Endodermal cell (in vitro differentiated cells): Measurements from ENCODE around the gene CHI3L1. TPM values are rescaled to one million over a fixed set of nuclear protein-coding genes. Genes with fewer than 3 reads are reported as not detected.

Experiments
- DNase-seq: peaks from one replicate; pipeline ENCODE4 v3.0.0-alpha.2; 2017
- H3K27ac ChIP-seq: 2 replicates; pipeline ENCODE4 v1.5.1; 2013; ENCODE audit warnings: mild to moderate bottlenecking, low read depth, low read length, moderate library complexity
- H3K27me3 ChIP-seq: 2 replicates; pipeline ENCODE4 v1.6.1; 2013; ENCODE audit warnings: mild to moderate bottlenecking, low read length, moderate library complexity; ENCODE audit not compliant: insufficient read depth, control insufficient read depth, poor library complexity, severe bottlenecking
- H3K36me3 ChIP-seq: 2 replicates; pipeline ENCODE4 v1.7.0; 2013; ENCODE audit warnings: mild to moderate bottlenecking, low read length, moderate library complexity; ENCODE audit not compliant: control insufficient read depth, insufficient read depth
- H3K4me1 ChIP-seq: one replicate; pipeline ENCODE4 v1.7.0; 2013; ENCODE audit warnings: low read length; ENCODE audit not compliant: control insufficient read depth, insufficient read depth
- H3K4me3 ChIP-seq: 2 replicates; pipeline ENCODE4 v1.5.1; 2013; ENCODE audit warnings: mild to moderate bottlenecking, low read length, moderate library complexity
- H3K9ac ChIP-seq: 2 replicates; pipeline ENCODE4 v1.6.1; 2013; ENCODE audit warnings: mild to moderate bottlenecking, low read length, moderate library complexity; ENCODE audit not compliant: poor library complexity, severe bottlenecking; ENCODE audit errors: extremely low read depth
- H3K9me3 ChIP-seq: 2 replicates; pipeline ENCODE4 v1.6.1; 2013; ENCODE audit warnings: mild to moderate bottlenecking, low read length, moderate library complexity; ENCODE audit not compliant: control insufficient read depth
- H3K27ac Mint-ChIP-seq: 2 replicates; pipeline ENCODE4 v1.8.0; 2020; ENCODE audit warnings: mixed read lengths
- H3K27me3 Mint-ChIP-seq: 2 replicates; pipeline ENCODE4 v1.8.0; 2021; ENCODE audit warnings: mild to moderate bottlenecking, mixed read lengths; ENCODE audit not compliant: insufficient read depth
- H3K36me3 Mint-ChIP-seq: 2 replicates; pipeline ENCODE4 v1.8.0; 2020; ENCODE audit warnings: low read depth, mixed read lengths
- H3K4me1 Mint-ChIP-seq: 2 replicates; pipeline ENCODE4 v1.8.0; 2020; ENCODE audit warnings: mixed read lengths
- H3K4me3 Mint-ChIP-seq: 2 replicates; pipeline ENCODE4 v1.8.0; 2020; ENCODE audit warnings: mild to moderate bottlenecking, moderate library complexity, mixed read lengths
- H3K9me3 Mint-ChIP-seq: 2 replicates; pipeline ENCODE4 v1.8.0; 2020; ENCODE audit warnings: mild to moderate bottlenecking, mixed read lengths
- CTCF ChIP-seq: fragments of 200-600 bp; sonication (generic); conservative IDR thresholded peaks from 2 replicates; pipeline ENCODE4 v1.5.0; 2021; ENCODE audit warnings: antibody characterized with exemption, mild to moderate bottlenecking
- WGBS, 2 experiments: methylation state at CpG; one replicate each; pipeline versions ENCODE4 v1.1.5 to v1.1.7; 2013; ENCODE audit warnings: missing lambda C conversion rate in 2 of 2, mixed read lengths in 1 of 2; ENCODE audit not compliant: insufficient coverage in 1 of 2, insufficient read length in 1 of 2; 5-methylcytosine and 5-hydroxymethylcytosine counted together
- total RNA-seq, 2 donors: library from RNA; stranded (reverse); fragmentation: NEBNext Ultra II Directional in 1 of 2; extraction: Animal tissue kit (Norgen Biotek cat#: 25700) in 1 of 2; gene quantifications; 2 replicates in 1 of 2; 3 replicates in 1 of 2; pipeline ENCODE4 v1.2.1, GENCODE V29; 2021

Gene CHI3L1
- total RNA-seq, 2 donors from 2014 or later, result 0.18 to 1.1 TPM

DNA sequence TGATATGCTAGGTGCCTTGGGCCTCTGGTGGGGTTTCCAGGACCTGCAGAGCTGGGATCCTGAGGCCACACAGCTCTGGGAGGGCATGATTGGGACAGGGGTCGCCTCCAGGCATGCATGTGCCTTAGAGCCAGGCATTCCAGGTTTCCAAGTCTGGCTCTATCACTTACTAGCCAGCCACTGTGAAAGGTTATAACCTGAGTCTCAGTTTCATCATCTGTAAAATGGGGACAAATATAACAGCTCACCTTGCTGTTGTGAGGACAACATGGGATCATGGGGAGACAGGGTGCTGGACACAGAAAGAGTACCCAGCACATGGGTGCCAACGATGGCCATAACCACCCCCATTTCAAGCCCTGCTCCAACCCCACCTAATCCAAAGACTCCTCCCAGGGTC lies 2.7 kb downstream of the CHI3L1 start:
- H3K36me3 ChIP-seq, result no peaks in the 10 kb centered on the region
- H3K27ac ChIP-seq, result no peak overlapping the region
- no peaks in the 10 kb centered on the region for H3K27me3 ChIP-seq
- H3K4me1 Mint-ChIP-seq, result peaks cover 39% of the 10 kb centered on the region
- WGBS, 2 experiments, result 78 to 95% methylated on average over 1 to 2 of the region's 2 CpGs
- no peak for TF ChIP-seq CTCF
- no peak overlapping the region for H3K4me3 ChIP-seq
- H3K9ac ChIP-seq, result no peak overlapping the region
- H3K27ac Mint-ChIP-seq, result no peak overlapping the region
- no peak for DNase-seq
- H3K9me3 Mint-ChIP-seq, result no peaks in the 10 kb centered on the region
- H3K4me3 Mint-ChIP-seq, result no peak overlapping the region
- H3K27me3 Mint-ChIP-seq, result no peaks in the 10 kb centered on the region
- no peaks in the 10 kb centered on the region for H3K9me3 ChIP-seq
- H3K4me1 ChIP-seq, result peaks cover 20% of the 10 kb centered on the region
- no peaks in the 10 kb centered on the region for H3K36me3 Mint-ChIP-seq

- H3K9me3 Mint-ChIP-seq, result no peaks in the 10 kb centered on the region
- H3K4me3 Mint-ChIP-seq, result no peak overlapping the region
- Histone ChIP-seq H3K36me3 (no peaks in the 10 kb centered on the region), H3K4me3 (no peak overlapping the region), H3K9ac (no peak overlapping the region), H3K9me3 (no peaks in the 10 kb centered on the region), H3K4me1 (peaks cover 31% of the 10 kb centered on the region), H3K27ac (no peak overlapping the region), H3K27me3 (no peaks in the 10 kb centered on the region)
- DNase-seq, result no peak
- H3K27me3 Mint-ChIP-seq, result no peaks in the 10 kb centered on the region
- WGBS, 2 experiments, result 95% methylated on average over 7 of the region's 7 CpGs; no CpG with 5 or more reads in 1 of the 2 experiments
- TF ChIP-seq CTCF, result no peak
- peaks cover 48% of the 10 kb centered on the region for H3K4me1 Mint-ChIP-seq
- H3K36me3 Mint-ChIP-seq, result no peaks in the 10 kb centered on the region
- no peak overlapping the region for H3K27ac Mint-ChIP-seq
These were observed 4.0 kb downstream of the CHI3L1 start for GRCh38 chr1:203182387-203182953.

GRCh38 chr1:203181586-203182386 lies 4.7 kb downstream of the CHI3L1 start:
- peak; percentile 69 for DNase-seq
- H3K27me3 Mint-ChIP-seq, result no peaks in the 10 kb centered on the region
- TF ChIP-seq CTCF, result no peak
- no peaks in the 10 kb centered on the region for H3K36me3 Mint-ChIP-seq
- 65 to 72% methylated on average over 7 to 10 of the region's 10 CpGs for WGBS, 2 experiments
- no peaks in the 10 kb centered on the region for H3K27me3 ChIP-seq
- no peaks in the 10 kb centered on the region for H3K36me3 ChIP-seq
- no peak overlapping the region for H3K9ac ChIP-seq
- no peaks in the 10 kb centered on the region for H3K9me3 ChIP-seq
- H3K4me3 ChIP-seq, result no peak overlapping the region
- H3K27ac Mint-ChIP-seq, result peak overlapping the region; percentile 84
- no peak overlapping the region for H3K27ac ChIP-seq
- H3K4me1 Mint-ChIP-seq, result peaks cover 49% of the 10 kb centered on the region
- no peak overlapping the region for H3K4me3 Mint-ChIP-seq
- H3K9me3 Mint-ChIP-seq, result no peaks in the 10 kb centered on the region
- peaks cover 32% of the 10 kb centered on the region for H3K4me1 ChIP-seq
